SH-SY5Y (cell line): ENCODE data around the gene ZNF317.

Source experiments
- GATA2 ChIP-seq: IDR thresholded peaks from 2 replicates; pipeline ENCODE4 v1.6.1; 2011; ENCODE audit warnings: mild to moderate bottlenecking, low read depth, low read length
- GATA3 ChIP-seq: IDR thresholded peaks from 2 replicates; pipeline ENCODE4 v1.6.1; 2011; ENCODE audit warnings: low read depth, mild to moderate bottlenecking, low read length, moderate library complexity

Gene ZNF317

GRCh38 chr19:9151367-9151766, 11.2 kb downstream of the ZNF317 start:
- TF ChIP-seq GATA2 (no peak), GATA3 (no peak)

DNA sequence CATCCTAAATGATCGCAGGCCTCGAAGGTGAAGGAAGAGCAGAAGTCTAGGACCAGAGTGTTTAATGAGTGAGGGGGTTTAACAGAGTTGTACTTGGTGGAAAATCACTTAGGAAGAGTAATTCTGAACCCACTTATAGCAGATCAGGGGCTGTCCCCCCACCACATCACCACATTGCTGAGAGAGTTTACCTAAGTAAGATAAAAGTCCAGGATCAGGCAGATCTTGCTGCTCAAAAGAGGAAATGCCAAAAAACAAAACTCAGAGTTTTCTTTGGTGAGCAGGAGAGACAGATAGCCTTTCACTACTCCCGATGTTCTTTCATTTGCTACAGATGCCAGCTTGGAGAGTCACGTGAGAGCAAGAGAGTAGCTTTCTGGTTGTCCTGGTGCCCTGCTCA, 15.4 kb downstream of the ZNF317 start:
- no peak for TF ChIP-seq GATA2
- no peak for TF ChIP-seq GATA3

DNA sequence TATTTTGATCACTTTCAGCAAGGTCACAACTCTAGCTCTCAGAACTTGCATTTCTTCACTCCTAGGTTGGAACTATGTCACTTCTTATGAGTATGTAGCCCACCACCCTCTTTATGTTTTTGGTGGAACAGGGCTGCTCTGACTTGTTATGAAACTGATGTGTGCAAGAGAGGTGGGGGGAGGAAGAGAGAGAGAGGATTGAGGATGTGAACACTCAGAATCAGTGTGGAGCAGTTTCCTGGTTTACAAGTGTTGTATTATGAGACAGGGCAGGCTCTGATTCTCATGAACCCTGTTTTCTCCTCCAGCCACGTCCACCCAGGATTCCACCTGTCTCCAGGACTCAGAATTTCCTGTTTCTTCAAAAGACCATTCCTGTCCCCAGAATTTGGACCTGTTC, 16.1 kb downstream of the ZNF317 start:
- no peak for TF ChIP-seq GATA3

GRCh38 chr19:9159891-9160290, 19.7 kb downstream of the ZNF317 start:
- TF ChIP-seq GATA3 (no peak), GATA2 (no peak)

DNA sequence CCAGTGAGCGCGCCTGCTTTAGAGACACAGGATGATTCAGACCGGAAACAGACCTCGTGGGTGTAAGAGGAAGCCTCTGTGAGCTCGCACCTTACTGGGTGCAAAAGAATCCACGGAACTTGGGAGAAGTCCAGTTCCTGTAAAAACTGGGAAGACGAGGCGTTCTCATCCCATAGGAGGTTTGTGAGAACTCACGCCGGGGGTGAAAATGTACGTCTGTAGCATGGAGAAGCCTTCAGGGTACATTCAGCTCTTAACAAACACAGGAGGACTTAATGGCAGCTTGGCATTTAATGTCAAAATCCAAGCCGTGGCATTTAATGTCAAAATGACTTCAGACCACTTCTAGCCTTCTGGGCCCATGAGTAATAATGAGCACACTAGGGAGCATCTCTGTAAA, 21.2 kb downstream of the ZNF317 start:
- no peak for TF ChIP-seq GATA3
- no peak for TF ChIP-seq GATA2

- TF ChIP-seq GATA2 (no peak), GATA3 (no peak)
Observed at GRCh38 chr19:9165261-9165660, 25.1 kb downstream of the ZNF317 start.

GRCh38 chr19:9166846-9167245, 26.6 kb downstream of the ZNF317 start:
- TF ChIP-seq GATA2 (no peak), GATA3 (no peak)

GRCh38 chr19:9171393-9171991, 31.3 kb downstream of the ZNF317 start:
- TF ChIP-seq GATA3, result no peak
- TF ChIP-seq GATA2, result no peak

GRCh38 chr19:9175326-9175725, 35.1 kb downstream of the ZNF317 start:
- TF ChIP-seq GATA3, result no peak
- TF ChIP-seq GATA2, result no peak

DNA sequence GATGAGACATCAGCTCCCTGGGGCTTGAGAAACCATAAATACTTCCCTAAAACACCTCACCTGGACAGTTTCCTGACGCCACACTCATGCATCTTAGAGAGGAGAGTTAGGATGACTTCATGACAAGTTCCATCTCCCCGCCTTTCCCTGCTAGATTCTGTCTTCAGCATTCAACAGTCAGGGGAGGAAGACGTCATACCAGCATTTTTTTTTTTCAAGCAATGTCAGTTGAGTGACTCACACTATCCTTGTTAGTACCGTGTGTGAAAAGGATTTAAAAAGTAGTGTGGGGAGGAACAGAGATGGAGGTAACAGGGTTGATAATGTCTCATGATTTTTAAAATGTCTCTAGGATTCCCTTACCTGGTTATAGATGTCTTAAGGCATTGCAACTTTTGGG, 38.7 kb downstream of the ZNF317 start, which contains the start of gene OR7D2:
Gene OR7D2 (plus strand): TSS at position 79 of the 400 bp plus-strand sequence. CDS start 6,803 bp downstream, outside the sequence.
- TF ChIP-seq GATA2, result no peak
- no peak for TF ChIP-seq GATA3

- TF ChIP-seq GATA2, result no peak
- no peak for TF ChIP-seq GATA3
Observed at GRCh38 chr19:9183000-9183399, 42.8 kb downstream of the ZNF317 start.

DNA sequence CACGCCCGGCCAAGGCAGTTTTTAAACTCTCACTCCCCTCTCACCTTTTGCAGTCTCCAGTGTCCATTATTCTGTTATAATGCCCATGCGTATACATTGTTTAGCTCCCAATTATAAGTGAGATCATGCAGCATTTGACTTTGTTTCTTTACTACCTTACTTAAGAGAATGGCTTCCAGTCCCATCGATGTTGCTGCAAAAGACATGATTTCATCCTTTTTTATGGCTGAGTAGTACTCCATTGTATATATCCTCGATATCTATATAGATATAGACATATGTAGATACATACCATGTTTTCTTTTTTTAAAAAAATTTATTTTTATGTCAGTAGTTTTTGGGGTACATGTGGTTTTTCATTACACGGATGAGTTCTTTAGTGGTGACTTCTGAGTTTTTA, 47.0 kb downstream of the ZNF317 start:
- TF ChIP-seq GATA3, result no peak
- no peak for TF ChIP-seq GATA2

- no peak for TF ChIP-seq GATA3
- TF ChIP-seq GATA2, result no peak
Observed at GRCh38 chr19:9189535-9189934, 49.3 kb downstream of the ZNF317 start.

DNA sequence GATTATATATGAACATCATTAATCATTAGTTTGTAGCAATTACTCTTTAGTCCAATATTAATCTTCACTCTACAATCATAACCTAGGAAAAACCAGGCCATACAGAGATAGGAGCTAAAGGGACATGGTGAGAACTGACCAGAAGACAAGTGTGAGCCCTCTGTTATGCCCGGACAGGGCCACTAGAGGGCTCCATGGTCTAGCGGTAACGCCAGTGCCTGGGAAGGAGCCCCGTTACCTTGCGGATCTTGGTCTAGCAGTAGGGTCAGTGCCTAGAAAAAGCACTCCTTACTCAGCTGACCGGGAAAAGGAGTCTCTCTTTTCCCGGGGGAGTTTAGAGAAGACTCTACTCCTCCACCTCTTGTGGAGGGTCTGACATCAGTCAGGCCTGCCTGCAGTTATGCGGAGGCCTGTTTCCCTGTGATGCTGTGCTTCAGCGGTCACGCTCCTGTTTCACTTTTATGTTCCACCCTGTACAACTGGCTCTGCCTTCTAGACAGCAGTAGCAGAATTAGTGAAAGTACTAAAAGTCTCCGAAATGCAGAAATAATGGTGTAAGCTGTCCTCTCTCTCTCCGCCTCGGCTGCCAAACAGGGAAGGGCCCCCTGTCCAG, 65.4 kb downstream of the ZNF317 start:
- no peak for TF ChIP-seq GATA2
- TF ChIP-seq GATA3, result no peak
